Measurements from ENCODE around the gene PROZ.

DNA sequence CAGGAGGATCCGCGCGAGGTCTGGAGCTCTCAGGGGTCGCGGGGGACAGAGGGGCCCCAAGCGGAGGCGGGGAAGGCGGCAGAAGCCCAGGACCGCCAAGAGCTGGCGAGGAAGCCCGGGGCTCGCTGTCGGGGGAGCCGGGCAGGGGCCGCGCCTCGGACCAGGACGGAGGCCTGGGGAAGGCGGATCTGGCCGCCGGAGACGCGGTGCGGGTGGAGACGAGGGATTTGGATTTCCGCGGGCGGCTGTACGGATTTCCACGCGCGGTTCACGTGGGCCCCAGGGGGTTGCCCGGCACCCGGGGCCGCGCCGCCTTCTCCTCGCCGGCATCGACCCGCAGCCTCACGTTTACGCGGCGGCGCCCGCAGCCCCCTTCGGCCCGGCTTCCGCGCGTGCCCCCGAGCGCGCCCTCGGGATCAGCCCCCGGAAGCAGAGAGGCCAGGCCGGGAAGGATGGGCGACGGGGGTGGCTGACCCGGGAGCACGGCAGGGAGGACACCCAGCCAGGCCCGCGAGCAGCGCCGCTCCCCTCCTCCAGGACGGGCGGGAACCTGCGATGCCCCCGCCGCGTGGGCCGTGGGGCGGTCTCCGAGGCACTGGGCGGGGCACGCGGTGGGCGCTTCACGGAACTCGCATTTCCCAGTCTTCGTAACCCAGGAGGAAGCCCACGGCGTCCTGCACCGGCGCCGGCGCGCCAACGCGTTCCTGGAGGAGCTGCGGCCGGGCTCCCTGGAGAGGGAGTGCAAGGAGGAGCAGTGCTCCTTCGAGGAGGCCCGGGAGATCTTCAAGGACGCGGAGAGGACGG lies 48.2 kb upstream of the PROZ start:
- no peak for TF ChIP-seq POLR2AphosphoS5 (IDR thresholded peaks at IDR 0.05; ENCODE audit: low read depth, low read length)
- TF ChIP-seq MXI1 (IDR thresholded peaks at IDR 0.05; ENCODE audit: low read depth, low read length) = no peak
- no peak for TF ChIP-seq GABPA (IDR thresholded peaks at IDR 0.05; ENCODE audit: low read depth)
- TF ChIP-seq, protein P1, sequence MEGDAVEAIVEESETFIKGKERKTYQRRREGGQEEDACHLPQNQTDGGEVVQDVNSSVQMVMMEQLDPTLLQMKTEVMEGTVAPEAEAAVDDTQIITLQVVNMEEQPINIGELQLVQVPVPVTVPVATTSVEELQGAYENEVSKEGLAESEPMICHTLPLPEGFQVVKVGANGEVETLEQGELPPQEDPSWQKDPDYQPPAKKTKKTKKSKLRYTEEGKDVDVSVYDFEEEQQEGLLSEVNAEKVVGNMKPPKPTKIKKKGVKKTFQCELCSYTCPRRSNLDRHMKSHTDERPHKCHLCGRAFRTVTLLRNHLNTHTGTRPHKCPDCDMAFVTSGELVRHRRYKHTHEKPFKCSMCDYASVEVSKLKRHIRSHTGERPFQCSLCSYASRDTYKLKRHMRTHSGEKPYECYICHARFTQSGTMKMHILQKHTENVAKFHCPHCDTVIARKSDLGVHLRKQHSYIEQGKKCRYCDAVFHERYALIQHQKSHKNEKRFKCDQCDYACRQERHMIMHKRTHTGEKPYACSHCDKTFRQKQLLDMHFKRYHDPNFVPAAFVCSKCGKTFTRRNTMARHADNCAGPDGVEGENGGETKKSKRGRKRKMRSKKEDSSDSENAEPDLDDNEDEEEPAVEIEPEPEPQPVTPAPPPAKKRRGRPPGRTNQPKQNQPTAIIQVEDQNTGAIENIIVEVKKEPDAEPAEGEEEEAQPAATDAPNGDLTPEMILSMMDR (IDR thresholded peaks at IDR 0.05) = no peak
- TF ChIP-seq, protein P2, sequence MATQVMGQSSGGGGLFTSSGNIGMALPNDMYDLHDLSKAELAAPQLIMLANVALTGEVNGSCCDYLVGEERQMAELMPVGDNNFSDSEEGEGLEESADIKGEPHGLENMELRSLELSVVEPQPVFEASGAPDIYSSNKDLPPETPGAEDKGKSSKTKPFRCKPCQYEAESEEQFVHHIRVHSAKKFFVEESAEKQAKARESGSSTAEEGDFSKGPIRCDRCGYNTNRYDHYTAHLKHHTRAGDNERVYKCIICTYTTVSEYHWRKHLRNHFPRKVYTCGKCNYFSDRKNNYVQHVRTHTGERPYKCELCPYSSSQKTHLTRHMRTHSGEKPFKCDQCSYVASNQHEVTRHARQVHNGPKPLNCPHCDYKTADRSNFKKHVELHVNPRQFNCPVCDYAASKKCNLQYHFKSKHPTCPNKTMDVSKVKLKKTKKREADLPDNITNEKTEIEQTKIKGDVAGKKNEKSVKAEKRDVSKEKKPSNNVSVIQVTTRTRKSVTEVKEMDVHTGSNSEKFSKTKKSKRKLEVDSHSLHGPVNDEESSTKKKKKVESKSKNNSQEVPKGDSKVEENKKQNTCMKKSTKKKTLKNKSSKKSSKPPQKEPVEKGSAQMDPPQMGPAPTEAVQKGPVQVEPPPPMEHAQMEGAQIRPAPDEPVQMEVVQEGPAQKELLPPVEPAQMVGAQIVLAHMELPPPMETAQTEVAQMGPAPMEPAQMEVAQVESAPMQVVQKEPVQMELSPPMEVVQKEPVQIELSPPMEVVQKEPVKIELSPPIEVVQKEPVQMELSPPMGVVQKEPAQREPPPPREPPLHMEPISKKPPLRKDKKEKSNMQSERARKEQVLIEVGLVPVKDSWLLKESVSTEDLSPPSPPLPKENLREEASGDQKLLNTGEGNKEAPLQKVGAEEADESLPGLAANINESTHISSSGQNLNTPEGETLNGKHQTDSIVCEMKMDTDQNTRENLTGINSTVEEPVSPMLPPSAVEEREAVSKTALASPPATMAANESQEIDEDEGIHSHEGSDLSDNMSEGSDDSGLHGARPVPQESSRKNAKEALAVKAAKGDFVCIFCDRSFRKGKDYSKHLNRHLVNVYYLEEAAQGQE (IDR thresholded peaks at IDR 0.05; ENCODE audit: low read depth, low read length) = no peak
- TF ChIP-seq, protein P3, sequence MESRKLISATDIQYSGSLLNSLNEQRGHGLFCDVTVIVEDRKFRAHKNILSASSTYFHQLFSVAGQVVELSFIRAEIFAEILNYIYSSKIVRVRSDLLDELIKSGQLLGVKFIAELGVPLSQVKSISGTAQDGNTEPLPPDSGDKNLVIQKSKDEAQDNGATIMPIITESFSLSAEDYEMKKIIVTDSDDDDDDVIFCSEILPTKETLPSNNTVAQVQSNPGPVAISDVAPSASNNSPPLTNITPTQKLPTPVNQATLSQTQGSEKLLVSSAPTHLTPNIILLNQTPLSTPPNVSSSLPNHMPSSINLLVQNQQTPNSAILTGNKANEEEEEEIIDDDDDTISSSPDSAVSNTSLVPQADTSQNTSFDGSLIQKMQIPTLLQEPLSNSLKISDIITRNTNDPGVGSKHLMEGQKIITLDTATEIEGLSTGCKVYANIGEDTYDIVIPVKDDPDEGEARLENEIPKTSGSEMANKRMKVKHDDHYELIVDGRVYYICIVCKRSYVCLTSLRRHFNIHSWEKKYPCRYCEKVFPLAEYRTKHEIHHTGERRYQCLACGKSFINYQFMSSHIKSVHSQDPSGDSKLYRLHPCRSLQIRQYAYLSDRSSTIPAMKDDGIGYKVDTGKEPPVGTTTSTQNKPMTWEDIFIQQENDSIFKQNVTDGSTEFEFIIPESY (IDR thresholded peaks at IDR 0.05; ENCODE audit: borderline replicate concordance, low read depth) = no peak
- no peak for TF ChIP-seq EP300 (IDR thresholded peaks at IDR 0.05; ENCODE audit: borderline replicate concordance in 1 of 2, low read depth in 1 of 2, low read length in 1 of 2)
- TF ChIP-seq, protein P4, sequence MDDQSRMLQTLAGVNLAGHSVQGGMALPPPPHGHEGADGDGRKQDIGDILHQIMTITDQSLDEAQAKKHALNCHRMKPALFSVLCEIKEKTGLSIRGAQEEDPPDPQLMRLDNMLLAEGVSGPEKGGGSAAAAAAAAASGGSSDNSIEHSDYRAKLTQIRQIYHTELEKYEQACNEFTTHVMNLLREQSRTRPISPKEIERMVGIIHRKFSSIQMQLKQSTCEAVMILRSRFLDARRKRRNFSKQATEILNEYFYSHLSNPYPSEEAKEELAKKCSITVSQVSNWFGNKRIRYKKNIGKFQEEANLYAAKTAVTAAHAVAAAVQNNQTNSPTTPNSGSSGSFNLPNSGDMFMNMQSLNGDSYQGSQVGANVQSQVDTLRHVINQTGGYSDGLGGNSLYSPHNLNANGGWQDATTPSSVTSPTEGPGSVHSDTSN (IDR thresholded peaks at IDR 0.05) = no peak
- no peak for TF ChIP-seq TAF1 (IDR thresholded peaks at IDR 0.05; ENCODE audit: borderline replicate concordance, low read depth, low read length)
- TF ChIP-seq RCOR1 (IDR thresholded peaks at IDR 0.05; ENCODE audit: low read length) = no peak
- TF ChIP-seq RAD21 (IDR thresholded peaks at IDR 0.05; ENCODE audit: low read length) = no peak
- TF ChIP-seq CHD2 (IDR thresholded peaks at IDR 0.05; ENCODE audit: low read length, partially characterized antibody) = no peak
- TF ChIP-seq FOXJ3 (CRISPR knock-in tag; IDR thresholded peaks at IDR 0.05) = no peak
- TF ChIP-seq RXRA (IDR thresholded peaks at IDR 0.05; ENCODE audit: borderline replicate concordance, low read depth) = no peak

Data from SK-N-SH (cell line).